Neural progenitor cell (in vitro differentiated cells): ENCODE results near the gene PHF10.

Source experiments
- EZH2 ChIP-seq: fragments of 200-600 bp; sonication (generic); IDR thresholded peaks from 2 replicates; pipeline ENCODE4 v1.6.1; 2017; ENCODE audit warnings: antibody characterized with exemption, mild to moderate bottlenecking, moderate library complexity
- EZH2phosphoT487 ChIP-seq: fragments of 200-600 bp; sonication (generic); IDR thresholded peaks from 2 replicates; pipeline ENCODE4 v1.6.1; 2017; ENCODE audit warnings: antibody characterized with exemption
- TF ChIP-seq, protein P1 (sequence below): fragments of 200-600 bp; sonication (generic); IDR thresholded peaks from 2 replicates; pipeline ENCODE4 v1.5.1; 2017; ENCODE audit warnings: antibody characterized with exemption, mild to moderate bottlenecking

DNA sequence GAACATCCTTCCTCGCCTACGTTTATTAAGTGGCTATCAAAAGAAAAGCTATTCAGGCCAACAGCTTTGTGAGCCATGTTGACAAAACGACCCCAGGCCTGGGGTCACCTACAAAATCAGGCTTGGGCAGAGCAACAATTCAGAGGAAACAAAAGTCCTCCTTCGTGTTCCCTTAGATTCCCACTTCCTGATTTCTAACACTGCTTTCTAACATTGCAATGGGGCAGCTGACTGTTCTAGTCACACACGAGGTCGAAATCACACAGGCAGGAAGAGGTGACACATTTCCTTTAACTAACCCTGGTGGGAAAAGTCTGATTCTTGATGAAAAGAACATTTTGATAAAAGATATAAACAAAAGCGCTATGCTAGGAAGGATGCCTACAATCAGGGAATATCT lies 54.4 kb downstream of the PHF10 start:
- TF ChIP-seq, protein P1, sequence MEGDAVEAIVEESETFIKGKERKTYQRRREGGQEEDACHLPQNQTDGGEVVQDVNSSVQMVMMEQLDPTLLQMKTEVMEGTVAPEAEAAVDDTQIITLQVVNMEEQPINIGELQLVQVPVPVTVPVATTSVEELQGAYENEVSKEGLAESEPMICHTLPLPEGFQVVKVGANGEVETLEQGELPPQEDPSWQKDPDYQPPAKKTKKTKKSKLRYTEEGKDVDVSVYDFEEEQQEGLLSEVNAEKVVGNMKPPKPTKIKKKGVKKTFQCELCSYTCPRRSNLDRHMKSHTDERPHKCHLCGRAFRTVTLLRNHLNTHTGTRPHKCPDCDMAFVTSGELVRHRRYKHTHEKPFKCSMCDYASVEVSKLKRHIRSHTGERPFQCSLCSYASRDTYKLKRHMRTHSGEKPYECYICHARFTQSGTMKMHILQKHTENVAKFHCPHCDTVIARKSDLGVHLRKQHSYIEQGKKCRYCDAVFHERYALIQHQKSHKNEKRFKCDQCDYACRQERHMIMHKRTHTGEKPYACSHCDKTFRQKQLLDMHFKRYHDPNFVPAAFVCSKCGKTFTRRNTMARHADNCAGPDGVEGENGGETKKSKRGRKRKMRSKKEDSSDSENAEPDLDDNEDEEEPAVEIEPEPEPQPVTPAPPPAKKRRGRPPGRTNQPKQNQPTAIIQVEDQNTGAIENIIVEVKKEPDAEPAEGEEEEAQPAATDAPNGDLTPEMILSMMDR: no peak
- TF ChIP-seq EZH2 (no peak), EZH2phosphoT487 (no peak)
